Lung (tissue), 12 donors: ENCODE results near the gene TNFRSF9. TPM values are rescaled to one million over a fixed set of nuclear protein-coding genes. Genes with fewer than 3 reads are reported as not detected.
A peak's percentile ranks its signal among the peaks of the same experiment; 100 is the strongest.

Experiments
- ATAC-seq: fragments of 200-7000 bp; cut with Tn5 transposase; one replicate; pipeline ENCODE4 v1.9.1; 2020; ENCODE audit warnings: moderate number of reproducible peaks; ENCODE audit not compliant: insufficient read depth, low FRiP score
- DNase-seq, 3 donors: peaks; one replicate each; pipeline ENCODE4 v3.0.0-alpha.2; 2013 to 2017
- H3K27ac ChIP-seq, 2 donors: one replicate each; pipeline ENCODE4 v1.5.1; 2013; ENCODE audit warnings: mild to moderate bottlenecking in 2 of 2, moderate library complexity in 2 of 2, control low read depth in 1 of 2, inconsistent platforms in 1 of 2, low read depth in 1 of 2, low read length in 1 of 2
- H3K27me3 ChIP-seq, 3 donors: one replicate each; pipeline ENCODE4 v1.5.1; 2013; ENCODE audit warnings: low read length in 2 of 3; ENCODE audit not compliant: control insufficient read depth in 3 of 3, insufficient read depth in 3 of 3
- H3K36me3 ChIP-seq, 4 donors: one replicate each; pipeline ENCODE4 v1.5.1; 2013; ENCODE audit warnings: low read length in 4 of 4, mild to moderate bottlenecking in 1 of 4, moderate library complexity in 1 of 4; ENCODE audit not compliant: control insufficient read depth in 4 of 4, insufficient read depth in 4 of 4
- H3K4me1 ChIP-seq, 5 donors: one replicate each; pipeline ENCODE4 v1.5.1; 2013; ENCODE audit warnings: low read length in 5 of 5, mild to moderate bottlenecking in 2 of 5, moderate library complexity in 1 of 5; ENCODE audit not compliant: control insufficient read depth in 5 of 5, insufficient read depth in 5 of 5
- H3K4me3 ChIP-seq: one replicate; pipeline ENCODE4 v1.5.1; 2013; ENCODE audit warnings: mild to moderate bottlenecking, control low read depth, moderate library complexity
- H3K9ac ChIP-seq, 2 donors: one replicate each; pipeline ENCODE4 v1.5.1; 2013; ENCODE audit warnings: low read length in 2 of 2, control low read depth in 1 of 2; ENCODE audit not compliant: insufficient read depth in 1 of 2
- H3K9me3 ChIP-seq, 4 donors: one replicate each; pipeline ENCODE4 v1.5.1; 2013; ENCODE audit warnings: low read length in 3 of 4, mild to moderate bottlenecking in 1 of 4, moderate library complexity in 1 of 4; ENCODE audit not compliant: control insufficient read depth in 4 of 4, insufficient read depth in 3 of 4
- CTCF ChIP-seq: IDR thresholded peaks from 2 replicates; pipeline ENCODE4 v1.5.1; 2012; ENCODE audit warnings: mild to moderate bottlenecking; ENCODE audit errors: control extremely low read depth, extremely low read depth
- WGBS, 2 donors: extraction: QIAGEN DNeasy Blood & Tissue Kit; methylation state at CpG; one replicate each; pipeline ENCODE4 v1.1.7; 2013; 5-methylcytosine and 5-hydroxymethylcytosine counted together
- polyA plus RNA-seq, 2 donors: library from polyadenylated mRNA; stranded (reverse); fragments of 200-250 nt; gene quantifications; one replicate each; pipeline ENCODE4 v1.2.1, GENCODE V29; 2013
- total RNA-seq, 2 donors: library from RNA; depleted of rRNA in 1 of 2; stranded (reverse); fragments of >200 nt in 1 of 2; gene quantifications; one replicate each; pipeline ENCODE4 v1.2.1, GENCODE V29; 2014 to 2021
- donor health status: control.
- donor health status: control.
- donor health status: Bipolar disorder and iron deficiency.
- donor health status: healthy.
- donor health status: DM: yes; HTN: yes; CAD: no.

TNFRSF9 gene
- total and polyA plus RNA-seq, 4 donors, result 0.45 to 2.0 (median 0.65) TPM

- WGBS, 2 donors, result 96 to 97% methylated on average over 2 of the region's 2 CpGs
- H3K27ac ChIP-seq, result no peak overlapping the region
- no peaks in the 10 kb centered on the region for H3K9me3 ChIP-seq
- TF ChIP-seq CTCF, result no peak
- H3K27me3 ChIP-seq, result no peaks in the 10 kb centered on the region
- no peak overlapping the region for H3K4me3 ChIP-seq
- DNase-seq, result no peak
- no peaks in the 10 kb centered on the region for H3K4me1 ChIP-seq
- H3K36me3 ChIP-seq, result peaks cover 17 to 34% (median 24%) of the 10 kb centered on the region in 4 donors
- ATAC-seq, result no peak
- no peak overlapping the region for H3K9ac ChIP-seq
These were observed 32.4 kb upstream of the TNFRSF9 start for GRCh38 chr1:7973086-7973485.

GRCh38 chr1:7972285-7972684 lies 31.6 kb upstream of the TNFRSF9 start:
- no peak for TF ChIP-seq CTCF
- Histone ChIP-seq H3K4me3 (no peak overlapping the region), H3K27ac (no peak overlapping the region), H3K9ac (no peak overlapping the region), H3K9me3 (no peaks in the 10 kb centered on the region), H3K4me1 (no peaks in the 10 kb centered on the region), H3K27me3 (no peaks in the 10 kb centered on the region), H3K36me3 (peaks cover 18 to 32% (median 25%) of the 10 kb centered on the region in 4 donors)
- ATAC-seq (no peak), DNase-seq (no peak)
- WGBS, 2 donors, result 96% methylated on average over 5 of the region's 5 CpGs

GRCh38 chr1:7971024-7971423 lies 30.4 kb upstream of the TNFRSF9 start:
- Histone ChIP-seq H3K9me3 (no peaks in the 10 kb centered on the region), H3K27me3 (no peaks in the 10 kb centered on the region), H3K4me1 (no peaks in the 10 kb centered on the region), H3K4me3 (no peak overlapping the region), H3K36me3 (peaks cover 18 to 35% (median 26%) of the 10 kb centered on the region in 4 donors), H3K27ac (no peak overlapping the region), H3K9ac (no peak overlapping the region)
- no peak for TF ChIP-seq CTCF
- DNase-seq (peak in 1 of 3 donors; percentile 38), ATAC-seq (no peak)
- WGBS, 2 donors, result 88 to 89% methylated on average over 6 of the region's 6 CpGs

- Histone ChIP-seq H3K9ac (no peak overlapping the region), H3K9me3 (no peaks in the 10 kb centered on the region), H3K27ac (no peak overlapping the region), H3K36me3 (peaks cover 22 to 38% (median 31%) of the 10 kb centered on the region in 4 donors), H3K4me1 (no peaks in the 10 kb centered on the region), H3K27me3 (no peaks in the 10 kb centered on the region), H3K4me3 (no peak overlapping the region)
- WGBS, 2 donors, result 64 to 77% methylated on average over 2 of the region's 2 CpGs
- DNase-seq (no peak), ATAC-seq (no peak)
- TF ChIP-seq CTCF, result no peak
These were observed 29.6 kb upstream of the TNFRSF9 start for GRCh38 chr1:7970246-7970645.
